GM21786 (cell line): ENCODE measurements around the gene R3HDM1.
"Not testable (repeated sequence)": the region's sequence is repeated elsewhere in the genome, so short reads cannot be mapped to it uniquely, and the experiment has no call there.

ENCODE experiments used
- ATAC-seq: cut with Tn5 transposase; IDR thresholded peaks from one replicate; pipeline ENCODE4 v1.9.1; 2021; ENCODE audit not compliant: unreplicated experiment

R3HDM1 gene

DNA sequence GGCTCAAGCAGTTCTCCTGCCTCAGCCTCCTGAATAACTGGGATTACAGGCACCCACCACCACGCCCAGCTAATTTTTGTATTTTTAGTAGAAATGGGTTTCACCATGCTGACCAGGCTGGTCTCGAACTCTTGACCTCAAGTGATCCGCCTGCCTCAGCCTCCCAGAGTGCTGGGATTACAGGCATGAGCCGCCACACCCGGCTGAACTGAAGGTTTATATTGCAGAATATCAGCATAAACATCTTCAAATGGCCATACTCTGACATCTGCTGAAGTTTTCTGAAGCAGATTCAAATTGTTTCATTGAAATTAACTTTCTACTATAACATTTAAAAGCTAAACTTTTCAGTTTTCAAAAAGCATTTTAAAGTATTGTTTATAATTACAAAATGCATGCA is 172.8 kb downstream of the R3HDM1 start:
- not testable (repeated sequence) for ATAC-seq

DNA sequence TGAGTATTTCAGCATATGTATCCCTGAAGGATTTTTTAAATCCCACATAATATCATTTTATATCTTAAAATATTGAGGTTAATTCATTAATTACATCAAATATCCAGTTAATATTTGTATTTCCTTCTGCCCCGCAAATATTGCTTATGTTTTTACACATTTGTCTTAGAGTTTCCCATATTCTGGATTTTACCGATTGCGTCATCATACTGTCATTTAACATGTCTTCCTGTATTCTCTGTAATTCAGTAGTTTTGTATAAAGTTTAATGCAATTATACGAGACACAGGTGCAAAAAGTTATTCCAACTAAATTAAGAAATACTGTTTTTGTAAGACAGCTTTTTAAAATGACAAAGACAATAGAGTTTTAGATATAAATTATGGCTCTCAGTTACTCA is 176.9 kb downstream of the R3HDM1 start:
- no peak for ATAC-seq

DNA sequence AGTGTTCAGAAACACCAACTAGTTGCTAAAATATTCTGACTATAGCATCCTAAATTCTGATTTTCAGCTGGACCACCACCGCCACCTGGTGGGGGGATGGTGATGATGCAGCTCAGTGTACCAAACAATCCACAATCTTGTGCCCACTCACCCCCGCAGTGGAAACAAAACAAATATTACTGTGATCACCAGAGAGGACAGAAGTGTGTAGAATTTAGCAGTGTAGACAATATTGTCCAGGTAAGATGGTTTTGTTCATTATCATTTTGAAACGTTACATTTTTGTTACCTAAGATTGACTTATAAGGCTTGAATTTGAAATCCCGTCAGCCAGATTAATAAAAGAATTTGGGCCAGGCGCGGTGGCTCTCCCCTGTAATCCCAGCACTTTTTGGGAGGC is 178.7 kb downstream of the R3HDM1 start:
- ATAC-seq = peak; percentile 60

DNA sequence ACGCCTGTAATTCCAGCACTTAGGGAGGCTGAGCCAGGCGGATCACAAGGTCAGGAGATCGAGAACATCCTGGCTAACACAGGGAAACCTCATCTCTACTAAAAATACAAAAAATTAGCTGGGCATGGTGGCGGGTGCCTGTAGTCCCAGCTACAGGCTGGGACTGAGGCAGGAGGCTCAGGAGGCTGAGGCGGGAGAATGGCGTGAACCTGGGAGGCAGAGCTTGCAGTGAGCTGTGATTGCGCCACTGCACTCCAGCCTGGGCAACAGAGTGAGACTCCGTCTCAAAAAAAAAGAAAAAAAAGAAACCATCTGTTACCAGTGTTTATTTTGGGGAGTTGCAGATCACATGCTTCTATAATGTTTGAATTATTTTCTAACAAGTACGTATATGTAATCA is 183.8 kb downstream of the R3HDM1 start:
- ATAC-seq = not testable (repeated sequence)

DNA sequence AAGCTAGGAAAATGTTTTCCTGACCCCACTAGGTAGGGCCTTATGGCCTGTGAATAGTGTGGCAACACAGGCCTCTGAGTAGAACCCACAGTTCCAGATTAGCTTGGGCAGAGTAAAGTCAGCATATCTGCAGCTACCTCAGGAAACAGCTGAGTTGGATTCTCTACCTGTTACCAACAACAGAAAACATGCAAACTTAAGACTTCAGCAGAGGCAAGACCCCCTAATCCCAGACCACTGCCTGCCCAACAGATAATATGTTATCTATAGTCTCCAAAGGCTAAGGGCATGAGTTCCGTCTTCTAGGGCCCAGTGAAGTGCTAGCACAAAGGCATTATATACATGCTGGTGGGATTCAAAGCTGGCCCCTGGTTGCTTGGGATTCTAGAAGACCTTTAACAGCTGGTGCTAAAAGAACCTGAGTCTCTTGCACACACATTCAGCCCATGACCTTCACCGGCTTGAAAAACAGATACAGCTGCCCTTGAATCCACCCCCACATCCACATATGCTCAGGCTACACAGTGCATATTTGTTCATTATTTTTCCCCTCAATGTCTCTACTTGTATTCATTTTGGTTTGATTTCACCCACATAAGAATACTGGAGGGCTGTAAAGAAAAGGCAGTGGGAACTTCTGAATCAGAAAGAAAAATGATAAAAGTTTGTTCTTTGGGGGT is 196.9 kb downstream of the R3HDM1 start:
- ATAC-seq = no peak

DNA sequence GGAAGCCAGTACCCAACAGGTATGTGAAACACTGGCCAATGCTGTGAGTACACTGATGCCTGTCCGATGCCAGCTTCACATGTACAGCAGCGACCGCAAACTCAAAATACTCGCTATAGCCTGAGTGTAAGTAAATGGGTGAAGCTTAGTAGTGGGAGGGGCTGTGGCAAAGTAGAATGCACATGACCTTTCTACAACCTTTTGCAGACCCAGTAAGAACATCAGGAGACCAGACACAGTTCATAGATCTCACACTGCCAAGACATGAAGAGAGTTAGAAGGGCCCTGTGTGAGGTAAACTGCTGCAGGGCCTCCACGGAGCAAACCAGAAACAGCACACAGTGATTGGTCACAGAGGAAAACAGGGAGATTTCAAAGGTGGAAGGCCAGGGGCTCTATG is 201.3 kb downstream of the R3HDM1 start:
- ATAC-seq = no peak

DNA sequence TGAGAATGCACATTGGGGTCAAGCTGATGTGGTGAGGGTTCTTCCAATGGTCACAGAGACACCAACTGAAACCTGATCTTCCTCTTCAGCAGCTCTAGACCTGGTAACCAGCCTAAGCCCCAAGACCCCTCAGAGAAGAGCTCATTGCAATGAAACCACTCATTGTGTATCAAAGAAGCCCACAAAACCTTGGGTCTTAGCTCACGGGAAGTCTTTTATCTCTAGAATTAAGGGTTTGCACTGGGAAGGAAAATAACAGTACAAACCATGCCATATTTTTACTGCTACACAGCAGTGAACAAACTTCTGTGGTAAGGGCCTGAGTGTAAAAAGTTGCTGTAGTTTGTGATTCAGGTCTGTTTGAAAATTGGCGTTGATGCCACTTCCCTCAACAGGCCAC is 201.8 kb downstream of the R3HDM1 start:
- no peak for ATAC-seq

DNA sequence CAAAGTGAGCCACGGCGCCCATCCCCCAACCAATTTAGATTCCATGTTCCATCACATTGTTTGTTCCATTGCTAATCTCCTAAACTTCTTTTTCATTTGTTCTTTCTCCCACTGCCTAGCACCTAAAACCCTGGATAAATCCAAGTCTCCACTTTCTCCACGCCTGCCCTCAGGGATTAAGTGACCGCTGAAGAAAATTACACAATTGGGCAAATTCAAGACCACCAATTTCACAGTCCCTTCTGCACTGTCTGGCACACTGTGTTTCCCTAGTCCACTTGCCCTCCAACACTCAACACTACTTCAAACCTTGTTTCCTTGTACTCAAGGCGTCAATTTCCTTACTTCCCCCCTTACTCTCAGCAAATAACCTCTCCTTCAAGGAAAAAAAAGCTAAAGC is 205.3 kb downstream of the R3HDM1 start:
- ATAC-seq = no peak

DNA sequence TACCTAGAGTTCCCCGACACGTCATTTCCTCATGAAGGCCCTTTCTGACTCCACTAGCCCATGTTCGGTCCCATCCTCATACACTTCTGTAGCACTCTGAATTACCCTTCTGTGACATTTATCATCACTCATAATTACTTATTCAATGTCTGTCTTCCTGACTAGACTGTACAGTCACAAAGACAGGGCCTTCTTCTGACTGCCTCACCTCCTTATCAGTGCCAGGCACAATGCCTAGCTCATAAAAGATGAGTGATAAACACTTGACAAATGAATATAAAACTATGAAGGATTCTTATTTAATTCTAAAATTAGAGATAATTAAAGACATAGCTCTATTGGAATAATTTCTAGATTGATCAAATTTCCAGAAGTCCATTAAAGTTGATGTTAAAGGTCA is 208.9 kb downstream of the R3HDM1 start:
- no peak for ATAC-seq

DNA sequence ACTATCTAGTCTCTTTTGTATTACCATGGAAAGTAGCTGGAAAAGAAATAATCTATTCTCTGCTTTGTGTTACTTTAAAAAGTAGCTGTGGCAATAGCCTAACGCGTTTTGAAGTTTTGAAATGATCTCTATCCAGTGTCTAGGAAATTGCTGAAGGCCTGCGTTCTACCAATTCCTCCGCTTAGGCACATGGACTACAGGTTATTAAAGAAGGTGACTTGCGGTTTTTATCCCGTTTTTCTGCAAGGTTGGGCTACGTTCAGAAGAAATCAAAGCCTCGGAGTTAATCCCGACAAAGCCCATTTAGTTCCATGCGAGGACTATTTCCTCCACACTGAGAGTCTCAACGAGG is 209.7 kb downstream of the R3HDM1 start:
- ATAC-seq = no peak

DNA sequence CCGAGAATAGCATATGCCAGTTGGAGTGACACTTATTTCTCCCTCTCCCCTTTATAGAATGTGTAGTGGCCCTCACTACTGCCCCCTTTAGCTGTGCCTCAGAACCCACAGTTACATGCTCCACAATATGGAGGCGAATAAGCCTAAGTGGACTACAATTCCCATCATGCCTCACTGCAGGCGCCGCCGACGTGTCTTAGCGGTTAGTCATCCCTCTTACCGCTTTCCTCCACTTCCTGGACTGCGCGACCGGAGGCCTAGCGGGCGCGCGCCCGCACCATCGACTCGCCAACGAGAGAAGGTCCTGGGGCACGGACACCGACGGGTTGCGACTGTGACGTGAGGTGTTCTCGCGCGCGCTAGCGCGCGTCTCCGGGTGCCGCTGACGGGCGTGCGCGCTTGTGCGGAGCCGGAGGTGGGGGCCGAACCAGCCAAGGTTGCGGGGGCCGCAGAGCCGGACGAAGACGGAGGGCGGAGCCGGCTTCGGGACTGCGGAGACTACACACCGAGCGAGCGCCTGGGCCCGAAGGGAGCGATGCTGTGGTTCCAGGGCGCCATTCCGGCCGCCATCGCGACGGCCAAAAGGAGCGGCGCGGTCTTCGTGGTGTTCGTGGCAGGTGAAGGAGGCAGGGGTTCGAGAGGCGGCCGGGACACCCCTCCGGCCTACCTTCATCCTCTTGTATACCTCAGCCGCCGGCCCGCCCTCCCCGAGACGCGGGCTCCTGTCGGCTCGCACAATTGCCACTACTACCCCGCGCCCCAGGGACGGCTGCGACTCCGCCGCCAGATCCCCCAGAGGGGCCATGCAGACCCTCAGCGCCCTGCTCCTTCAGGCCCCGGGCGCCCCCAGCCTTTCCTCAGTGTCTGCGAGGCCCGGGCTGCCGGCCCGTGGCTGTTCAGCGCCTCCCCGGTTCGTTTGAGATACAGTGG is 210.4 kb downstream of the R3HDM1 start, which contains the start of gene UBXN4:
UBXN4 (plus strand) TSS at position 461 of the 930 bp plus-strand sequence; CDS start at position 536, 75 bp downstream.
- peak; percentile 85 for ATAC-seq

DNA sequence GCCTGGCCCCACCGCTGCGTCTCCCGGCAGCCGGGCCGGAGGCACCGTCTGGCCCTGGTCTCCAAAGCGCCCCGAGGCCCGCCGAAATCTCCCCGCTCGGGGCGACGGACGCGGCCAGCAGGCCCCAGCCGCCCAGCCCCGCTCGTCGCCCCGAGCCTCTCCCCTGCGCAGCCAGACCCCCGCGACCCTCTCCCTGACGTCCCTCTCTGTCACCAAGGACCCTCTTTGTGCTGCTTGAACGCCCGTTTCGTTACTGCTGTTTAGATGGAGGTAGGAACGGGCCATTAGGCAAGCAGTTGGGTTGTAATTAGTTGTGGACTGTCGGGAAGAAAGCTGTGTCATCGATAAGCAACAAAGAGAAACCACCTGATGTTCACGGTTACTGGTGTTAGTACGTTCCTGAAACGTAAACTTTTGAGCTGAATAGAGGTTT is 211.1 kb downstream of the R3HDM1 start:
- peak; percentile 8 for ATAC-seq

DNA sequence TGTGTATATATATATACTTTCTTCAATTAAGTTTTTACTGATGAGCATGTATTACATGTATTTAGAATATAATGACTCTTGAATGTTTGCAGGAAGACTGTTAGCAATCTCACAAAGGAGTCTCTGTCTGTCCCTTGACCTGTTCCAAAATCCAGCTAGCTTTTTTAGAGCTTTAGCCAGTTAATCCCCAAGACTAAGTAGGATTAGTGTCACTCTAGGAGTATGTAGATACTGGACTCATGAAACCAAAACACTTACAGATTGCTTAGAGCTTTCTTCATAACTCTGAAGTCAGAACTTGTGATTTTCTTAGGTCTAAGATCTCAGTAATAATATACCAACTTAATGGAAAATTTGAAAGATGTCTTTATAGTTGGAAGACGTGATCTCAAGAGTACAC is 212.6 kb downstream of the R3HDM1 start:
- ATAC-seq = no peak

DNA sequence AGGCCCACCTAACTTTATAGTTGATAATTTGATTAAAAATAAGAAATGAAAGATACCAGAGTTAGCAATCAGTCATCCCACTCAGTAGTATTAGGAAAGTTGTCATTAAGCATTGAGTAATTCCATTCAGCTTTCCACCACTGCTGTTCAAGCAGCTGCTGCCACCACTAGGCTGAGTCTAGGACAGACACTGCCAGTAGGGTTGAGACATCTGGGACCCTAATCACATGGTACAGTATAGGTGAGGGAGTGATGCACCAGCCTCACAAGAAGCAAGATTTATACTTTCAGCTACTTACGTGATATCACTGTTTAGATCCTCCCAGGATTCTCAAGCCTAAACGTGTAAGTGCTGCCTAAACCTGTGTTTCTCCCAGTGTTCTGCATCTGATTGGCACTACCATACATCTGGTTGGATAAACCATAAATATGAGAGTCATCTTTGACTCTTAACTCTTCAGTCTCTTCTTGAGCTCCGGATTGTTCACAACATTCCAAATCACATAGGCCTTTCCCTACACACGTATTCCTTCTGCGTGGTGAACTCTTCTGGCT is 213.6 kb downstream of the R3HDM1 start:
- ATAC-seq = no peak

DNA sequence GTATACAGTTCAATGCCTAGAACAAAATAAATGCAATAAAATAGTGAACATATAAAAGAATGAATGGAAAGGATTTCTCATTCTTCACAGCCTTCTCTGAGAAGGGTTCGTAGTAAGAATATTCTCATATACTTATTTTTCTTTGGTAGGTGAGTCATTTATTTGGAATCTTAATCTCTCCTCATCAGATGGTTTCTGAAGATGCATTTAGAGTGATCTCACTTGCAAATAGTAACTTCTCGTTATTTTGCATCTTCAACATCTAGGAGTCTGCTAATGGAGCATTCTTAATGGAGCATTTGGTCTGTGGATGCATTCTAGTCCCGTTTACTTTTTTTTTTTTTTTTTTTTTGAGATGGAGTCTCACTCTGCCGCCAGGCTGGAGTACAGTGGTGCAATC is 214.3 kb downstream of the R3HDM1 start:
- ATAC-seq = no peak

DNA sequence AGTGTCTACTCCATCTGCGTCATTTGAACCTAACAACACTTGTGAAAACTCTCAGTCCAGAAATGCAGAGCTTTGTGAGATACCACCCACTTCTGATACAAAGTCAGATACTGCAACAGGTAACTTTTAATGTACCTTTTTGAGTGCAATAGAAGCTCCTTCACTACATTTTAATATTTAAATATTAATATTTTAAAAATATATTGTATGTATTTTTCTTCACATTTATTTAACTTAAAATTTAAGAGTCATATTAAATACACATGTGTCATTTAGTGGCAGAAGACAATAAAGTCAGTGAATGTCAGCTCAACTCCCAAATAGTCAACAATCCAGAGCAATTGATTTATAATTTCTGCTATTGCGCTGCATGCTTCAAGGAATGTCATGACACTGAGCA is 224.3 kb downstream of the R3HDM1 start:
- no peak for ATAC-seq

DNA sequence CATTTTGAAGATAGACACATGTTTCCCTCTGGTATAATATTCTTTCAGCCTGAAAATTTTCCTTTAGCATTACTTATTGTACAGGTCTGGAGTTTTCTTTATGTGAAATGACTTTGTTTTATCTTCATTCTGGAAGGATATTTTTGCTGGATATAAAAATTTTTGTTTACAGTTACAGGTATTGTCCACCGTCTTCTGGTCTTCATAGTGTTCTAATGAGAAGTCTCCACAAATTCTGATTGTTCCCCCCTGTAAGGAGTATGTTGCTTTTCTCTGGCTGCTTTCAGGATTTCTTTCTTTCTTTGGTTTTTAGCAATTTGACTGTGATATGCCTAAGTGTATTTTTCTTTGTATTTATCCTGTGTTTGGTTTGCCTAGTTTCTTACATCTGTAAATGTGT is 225.4 kb downstream of the R3HDM1 start:
- ATAC-seq = no peak

DNA sequence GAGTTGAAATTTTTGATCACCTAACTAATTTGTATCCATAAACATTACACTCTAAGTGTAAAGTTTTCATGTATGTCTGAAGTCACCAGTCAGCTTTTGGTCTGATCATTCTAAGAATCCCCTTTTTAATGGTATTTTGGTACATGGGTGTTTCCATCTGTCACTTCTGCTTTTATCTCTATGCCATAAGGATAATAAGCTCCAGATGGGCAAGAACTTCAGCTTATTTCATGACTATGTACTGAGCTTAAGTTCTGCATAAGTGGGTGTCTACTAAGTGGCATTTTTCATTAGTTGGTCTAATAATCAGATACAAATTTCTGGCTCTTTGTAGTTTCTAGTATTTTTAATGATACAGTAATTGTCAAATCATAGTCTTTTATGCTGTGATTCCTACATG is 230.7 kb downstream of the R3HDM1 start:
- no peak for ATAC-seq

DNA sequence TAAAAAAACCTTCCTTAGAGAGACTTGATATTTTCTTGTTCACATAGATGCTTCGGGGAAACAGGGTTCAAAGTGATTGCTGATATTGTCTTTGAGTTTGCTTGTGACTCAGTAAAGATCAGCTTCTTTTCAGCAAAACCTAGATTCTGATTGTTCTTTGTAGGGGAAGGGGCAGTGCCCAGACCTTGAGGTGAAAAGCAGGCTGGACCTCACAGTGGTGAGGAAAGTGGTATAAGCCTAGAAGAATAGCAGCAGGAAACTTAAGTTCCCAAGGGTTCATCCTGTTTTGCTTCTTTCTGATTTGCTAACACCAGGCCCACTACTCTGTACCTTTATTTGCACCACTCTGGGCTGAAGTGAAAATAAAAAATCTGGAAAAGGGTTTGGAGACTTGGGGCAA is 231.2 kb downstream of the R3HDM1 start:
- no peak for ATAC-seq

DNA sequence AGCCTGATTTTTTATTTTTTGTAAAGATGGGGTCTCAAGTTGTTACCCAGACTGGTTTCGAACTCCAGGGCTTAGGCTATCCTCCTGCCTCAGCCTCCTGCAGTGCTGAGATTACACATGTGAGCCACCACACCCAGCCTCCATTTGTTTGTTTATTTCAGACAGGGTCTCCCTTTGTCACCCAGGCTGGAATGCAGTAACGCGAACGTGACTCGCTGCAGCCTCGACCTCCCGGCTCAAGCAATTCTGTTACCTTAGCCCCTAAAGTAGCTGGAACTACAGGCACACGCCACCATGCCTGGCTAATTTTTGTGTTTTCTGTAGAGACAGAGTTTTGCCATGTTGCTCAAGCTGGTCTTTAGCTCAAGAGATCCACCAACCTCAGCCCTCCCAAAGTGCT is 237.6 kb downstream of the R3HDM1 start:
- no peak for ATAC-seq

DNA sequence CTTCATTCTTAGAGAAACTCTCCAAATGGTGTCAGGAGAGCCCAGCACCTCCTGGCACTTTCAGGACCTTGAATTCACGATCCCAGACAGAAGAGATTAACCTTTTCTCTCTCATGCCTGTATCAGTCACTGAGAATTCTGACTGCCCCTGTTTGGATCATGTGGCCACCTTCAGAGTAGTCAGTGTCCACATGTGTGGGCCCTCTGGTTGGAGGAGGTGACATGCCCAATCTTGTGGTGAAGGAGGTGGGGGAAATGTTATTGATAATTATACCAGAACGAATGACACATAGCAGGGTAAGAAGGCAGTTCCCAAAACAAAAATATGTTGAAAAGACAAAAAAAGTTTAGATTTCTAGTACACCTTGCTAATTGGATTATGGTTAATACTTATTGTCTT is 242.0 kb downstream of the R3HDM1 start:
- no peak for ATAC-seq

DNA sequence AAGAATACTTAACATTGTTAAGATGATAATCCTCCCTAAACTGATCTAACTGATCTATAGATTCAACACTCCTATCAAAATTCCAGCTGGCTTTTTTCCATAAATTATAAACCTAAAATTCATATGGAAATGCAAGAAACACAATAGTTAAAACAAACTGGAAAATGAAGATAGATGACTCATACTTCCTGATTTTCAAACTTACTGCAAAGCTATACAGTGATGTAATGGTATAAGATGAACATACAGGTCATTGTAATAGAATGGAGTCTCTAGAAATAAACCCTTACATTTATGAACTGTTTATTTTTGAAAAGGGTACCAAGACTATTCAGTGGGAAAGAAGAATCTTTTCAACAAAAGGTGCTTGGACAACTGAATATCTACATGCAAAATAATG is 242.6 kb downstream of the R3HDM1 start:
- ATAC-seq = no peak
